Astrocyte (in vitro differentiated cells and primary cell): ENCODE data around the gene TNPO3.

ENCODE experiments used
- CTCF ChIP-seq: IDR thresholded peaks from 2 replicates; pipeline ENCODE4 v1.5.1; 2011; ENCODE audit warnings: low read depth, mild to moderate bottlenecking, inconsistent platforms, low read length, moderate library complexity; ENCODE audit not compliant: insufficient read depth
- EZH2 ChIP-seq: IDR thresholded peaks from 2 replicates; pipeline ENCODE4 v1.6.1; 2012; ENCODE audit warnings: mild to moderate bottlenecking, low read length, inconsistent platforms; ENCODE audit not compliant: insufficient read depth

GRCh38 chr7:129012641-129013040, 42.3 kb downstream of the TNPO3 start:
- TF ChIP-seq EZH2 (no peak), CTCF (no peak)
